GM18861 (cell line): ENCODE results near the gene CCDC33.

ENCODE experiments used
- ATAC-seq: cut with Tn5 transposase; IDR thresholded peaks from one replicate; pipeline ENCODE4 v1.9.1; 2021; ENCODE audit not compliant: unreplicated experiment

The CCDC33 gene

DNA sequence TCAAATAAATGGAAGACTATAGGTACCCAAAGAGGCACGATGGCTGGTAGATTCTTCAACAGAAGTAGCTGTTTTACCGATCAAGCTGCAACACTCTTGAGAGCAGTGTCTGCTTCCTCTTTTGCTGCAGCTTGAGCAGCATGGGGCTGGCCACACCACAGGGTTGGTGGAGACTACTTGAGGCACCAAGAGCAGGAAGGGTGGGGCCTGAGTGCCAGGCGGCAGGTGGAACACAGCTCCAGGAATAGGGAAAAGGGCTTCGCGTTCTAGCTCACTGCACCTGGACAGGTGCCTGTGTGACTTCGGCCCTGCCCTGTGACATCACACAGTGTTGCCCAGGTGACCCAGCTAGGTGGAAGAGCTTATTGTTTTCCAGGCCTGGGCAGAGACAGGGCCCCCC lies at the start of gene CCDC33:
TSS of gene CCDC33 (plus strand) at position 365 of the 400 bp plus-strand sequence. CDS start 394 bp downstream, outside the sequence.
- ATAC-seq = no peak

DNA sequence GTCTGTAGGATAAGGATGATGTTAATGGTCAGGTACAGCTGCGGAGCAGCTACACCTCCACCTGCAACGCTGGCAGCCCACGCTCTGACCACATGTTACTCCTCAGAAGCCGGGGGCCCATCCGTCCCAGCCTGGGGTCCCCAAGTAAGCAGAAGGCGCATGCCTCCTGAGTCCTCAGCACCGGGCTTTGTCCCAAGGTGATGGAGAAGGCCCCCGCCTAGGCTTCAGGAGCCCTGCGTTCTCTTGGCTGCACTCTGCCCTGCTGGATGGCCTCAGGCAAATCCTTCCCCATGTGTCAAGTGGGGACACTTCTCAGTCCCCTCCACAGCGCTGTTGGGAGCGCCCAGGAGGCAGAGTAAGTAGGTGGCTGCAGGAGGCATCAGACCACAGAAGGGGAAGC lies 47.9 kb upstream of the CCDC33 start:
- no peak for ATAC-seq

- ATAC-seq = no peak
These were observed 44.3 kb upstream of the CCDC33 start for GRCh38 chr15:74191798-74192197.

GRCh38 chr15:74192751-74193150 lies 43.4 kb upstream of the CCDC33 start:
- no peak for ATAC-seq

DNA sequence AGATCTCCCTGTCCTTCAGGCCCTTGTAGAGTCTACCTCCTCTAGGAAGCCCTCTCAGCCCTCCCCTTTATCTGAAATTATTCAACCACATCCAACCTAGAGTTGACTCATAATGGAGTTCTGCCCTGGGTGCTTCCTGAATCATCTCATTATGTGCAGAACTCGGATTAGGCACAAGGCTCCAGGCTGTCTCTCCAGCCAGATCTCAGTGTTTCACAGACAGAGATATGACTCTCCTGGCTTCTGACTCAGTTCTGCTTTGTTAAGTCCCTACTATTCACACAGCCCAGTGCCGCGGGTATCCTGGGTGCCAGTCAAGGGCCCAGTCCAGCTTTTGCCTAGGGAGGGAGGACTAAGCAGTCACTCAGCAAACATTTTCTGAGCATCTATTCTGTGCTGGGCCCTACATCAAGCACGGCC lies 42.8 kb upstream of the CCDC33 start:
- ATAC-seq = no peak

DNA sequence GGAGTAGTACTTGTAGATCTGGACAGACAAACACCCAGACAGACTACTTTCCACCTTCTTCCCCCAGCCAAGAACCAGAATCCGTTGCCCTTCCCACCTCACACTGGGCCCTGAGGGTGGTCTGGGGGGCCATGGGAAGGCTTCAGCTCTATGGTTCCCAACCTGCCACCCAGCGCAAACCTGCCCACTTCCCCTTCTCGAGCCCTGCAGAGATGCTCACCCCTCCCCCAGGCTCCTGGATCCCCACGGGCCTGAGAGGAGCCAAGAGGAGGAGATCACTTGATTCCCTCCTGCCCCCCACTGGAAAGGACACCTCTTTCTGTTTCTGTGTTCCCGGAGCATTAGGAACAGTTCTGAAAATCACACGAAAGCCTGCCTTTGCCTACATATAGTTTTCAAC lies 42.2 kb upstream of the CCDC33 start:
- ATAC-seq = no peak

DNA sequence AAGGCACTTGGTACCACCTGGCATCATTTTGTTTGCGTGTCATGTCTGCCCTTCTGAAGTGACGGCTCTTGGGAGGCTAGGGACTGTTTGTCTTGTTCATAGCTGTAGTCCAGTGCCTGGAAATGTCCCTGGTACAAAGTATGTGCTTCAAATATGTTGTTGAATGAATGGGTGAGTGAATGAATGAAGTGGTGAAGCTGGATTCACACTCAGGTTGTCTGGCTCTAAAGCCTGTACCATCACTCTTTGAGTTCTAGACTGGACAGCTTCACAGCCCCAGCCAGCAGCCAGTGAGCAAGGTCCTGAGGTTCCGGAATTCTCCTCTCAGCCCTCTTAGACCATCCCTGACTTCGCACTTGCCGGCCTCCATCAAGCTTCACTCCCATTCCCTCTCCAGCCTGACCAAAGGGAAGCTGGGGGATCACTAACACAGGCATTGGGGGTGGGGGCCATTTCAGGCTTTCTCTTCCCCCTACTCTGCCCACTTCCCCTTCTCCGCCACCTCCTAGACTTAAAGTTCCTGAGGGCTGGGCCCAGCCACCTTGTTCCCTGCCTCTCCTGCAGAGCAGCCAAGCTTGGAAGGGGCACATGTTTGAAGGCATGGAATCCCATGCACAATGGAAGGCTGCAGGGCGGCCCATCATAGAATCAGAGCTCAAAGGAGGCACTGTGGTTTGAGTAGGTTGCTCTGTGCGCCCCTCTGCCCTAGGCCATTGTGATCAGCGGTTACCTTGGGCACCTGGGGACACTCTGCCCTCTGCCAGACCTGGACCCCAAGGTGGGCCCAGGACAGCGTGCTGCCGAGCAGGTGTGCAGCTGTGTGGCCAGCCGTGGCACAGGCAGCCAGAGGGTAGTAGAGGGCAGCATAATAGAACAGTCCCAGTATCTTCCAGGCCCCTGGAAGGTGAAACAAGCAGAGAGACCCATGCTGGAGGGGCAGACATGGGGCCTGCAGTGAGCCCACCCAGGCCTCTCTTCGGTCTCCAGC lies 41.3 kb upstream of the CCDC33 start:
- no peak for ATAC-seq

DNA sequence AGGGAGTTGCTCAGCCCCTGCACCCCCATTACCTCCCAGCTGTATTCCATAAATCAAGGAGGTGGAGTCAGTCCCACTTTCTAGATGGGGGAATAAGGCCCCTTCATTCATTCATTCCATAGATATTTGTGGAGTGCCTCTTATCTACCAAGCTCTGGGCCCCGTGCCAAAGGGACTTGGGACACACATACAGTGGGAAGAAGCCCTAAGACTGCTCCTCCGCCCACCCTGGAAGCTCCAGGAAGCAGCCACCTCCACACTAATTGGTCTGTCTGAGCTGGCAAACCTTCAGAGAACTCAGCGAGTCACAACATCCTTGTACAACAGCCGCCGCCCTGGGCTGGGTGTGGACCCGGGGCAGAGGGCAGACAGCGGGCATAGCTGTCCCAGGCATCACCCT lies 40.0 kb upstream of the CCDC33 start:
- ATAC-seq = no peak

GRCh38 chr15:74197176-74197965 lies 38.8 kb upstream of the CCDC33 start:
- ATAC-seq = no peak

DNA sequence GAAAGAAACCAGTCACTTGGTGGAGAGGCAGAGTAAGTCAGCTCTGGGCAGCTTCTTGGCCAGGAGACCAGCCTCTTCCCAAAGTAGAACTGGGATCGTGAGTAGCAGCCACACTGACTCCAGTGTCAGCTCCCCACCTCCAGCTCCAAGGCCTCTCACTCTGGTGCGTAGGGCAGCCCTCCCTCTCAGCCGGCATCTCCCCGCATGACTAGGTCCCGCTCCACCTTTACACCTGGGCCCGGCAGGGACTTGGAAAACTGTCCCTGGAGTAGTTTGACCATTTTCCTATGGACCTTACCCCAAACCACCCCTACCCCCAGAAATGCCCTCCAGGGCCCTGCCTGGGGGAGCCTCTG lies 36.9 kb upstream of the CCDC33 start:
- ATAC-seq = no peak

DNA sequence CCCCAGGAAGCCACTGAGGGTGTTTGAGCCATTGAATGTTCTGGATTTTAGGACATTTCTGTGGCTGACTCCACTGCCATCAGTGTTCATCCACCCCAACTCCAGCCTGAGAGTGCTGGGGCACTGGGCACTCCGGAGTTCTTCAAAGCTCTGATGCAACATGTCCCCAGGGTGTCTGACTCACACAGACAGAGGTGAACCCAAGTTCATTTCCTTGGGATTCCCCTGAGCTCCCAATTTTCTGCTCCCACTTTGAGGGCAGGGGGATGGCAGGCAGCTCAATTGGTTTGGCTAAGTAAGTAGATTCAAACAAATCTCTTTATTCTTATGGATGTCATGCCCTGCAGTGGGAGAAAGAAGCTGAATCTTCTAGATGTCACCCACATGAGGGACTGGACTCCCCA lies 35.7 kb upstream of the CCDC33 start:
- ATAC-seq = no peak

DNA sequence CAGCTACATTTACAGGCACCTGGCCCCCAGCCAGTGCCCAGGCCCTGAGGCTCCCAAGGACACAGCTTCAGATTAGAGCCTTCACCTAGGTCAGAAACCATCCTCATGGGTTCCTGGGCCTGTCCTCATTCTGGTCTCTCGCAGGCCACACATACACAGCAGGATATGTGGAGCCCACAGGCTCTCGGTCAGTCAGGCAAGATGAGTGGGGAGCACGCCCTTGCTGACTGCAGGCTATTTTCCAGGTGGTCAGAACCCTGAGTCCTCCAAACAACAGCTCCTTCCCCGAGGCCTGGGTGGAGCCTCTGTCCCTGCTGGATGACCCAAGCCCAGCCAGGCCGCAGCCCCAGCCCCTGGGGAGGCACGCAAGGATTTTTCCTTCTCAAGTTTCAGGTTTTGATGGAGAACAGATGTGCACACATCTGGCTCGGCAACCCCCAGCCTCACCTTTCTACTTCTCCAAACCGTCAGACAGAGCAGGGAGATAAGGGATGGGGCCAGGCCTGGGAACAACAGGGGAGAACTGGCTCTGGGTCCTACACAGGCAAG lies 35.2 kb upstream of the CCDC33 start:
- ATAC-seq = no peak

- no peak for ATAC-seq
These were observed 34.3 kb upstream of the CCDC33 start for GRCh38 chr15:74201710-74202420.

DNA sequence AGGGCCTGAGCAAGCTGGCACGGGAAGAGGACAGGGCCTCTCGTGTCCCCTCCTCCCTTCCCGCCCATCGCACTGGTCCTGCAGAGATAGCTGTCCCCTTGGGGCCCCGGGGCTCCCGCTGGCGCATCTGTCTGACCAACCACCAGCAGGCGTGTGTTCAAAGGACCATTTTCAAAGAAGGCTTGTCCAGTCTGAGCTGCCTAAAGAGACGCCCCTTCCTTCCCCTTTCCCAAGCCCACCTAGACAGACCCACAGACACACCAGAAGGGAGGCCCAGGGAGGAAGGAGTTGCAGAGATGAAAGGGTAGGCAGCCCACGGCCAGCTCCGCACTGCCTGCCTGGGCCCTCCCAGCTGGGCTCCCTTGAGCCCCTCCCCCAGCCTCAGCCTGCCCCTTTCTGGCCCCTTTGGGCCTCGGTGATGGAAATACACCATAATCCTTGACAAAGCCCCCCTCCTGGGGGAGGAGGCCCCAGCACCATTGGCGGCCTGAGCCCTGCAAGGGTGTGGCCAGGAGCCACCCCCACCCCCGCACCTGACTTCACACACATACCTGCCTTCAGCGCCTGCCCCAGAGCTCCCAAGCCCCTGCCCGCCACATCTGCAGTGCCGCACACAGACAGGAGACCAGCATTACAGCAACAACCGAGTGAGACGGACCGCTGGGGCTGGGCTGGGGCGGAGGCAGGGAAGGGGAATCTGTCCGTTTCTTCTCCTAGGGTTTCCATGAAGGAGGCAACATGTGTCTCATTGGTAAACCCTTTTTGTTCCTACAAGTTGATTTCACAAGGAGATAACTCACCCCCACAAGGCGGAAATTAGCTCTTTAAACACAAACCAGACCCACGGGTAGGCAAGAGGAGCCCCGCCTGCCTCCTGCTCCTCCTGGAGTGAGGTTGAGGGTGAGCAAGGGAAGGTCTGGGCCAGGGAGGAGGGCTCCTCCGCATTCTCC lies 33.4 kb upstream of the CCDC33 start, which contains the start of gene STRA6:
TSS of gene STRA6 (minus strand) at position 336 of the 950 bp plus-strand sequence. CDS start 520 bp downstream, outside the sequence.
- no peak for ATAC-seq

- no peak for ATAC-seq
These were observed 32.2 kb upstream of the CCDC33 start for GRCh38 chr15:74203914-74204431.

DNA sequence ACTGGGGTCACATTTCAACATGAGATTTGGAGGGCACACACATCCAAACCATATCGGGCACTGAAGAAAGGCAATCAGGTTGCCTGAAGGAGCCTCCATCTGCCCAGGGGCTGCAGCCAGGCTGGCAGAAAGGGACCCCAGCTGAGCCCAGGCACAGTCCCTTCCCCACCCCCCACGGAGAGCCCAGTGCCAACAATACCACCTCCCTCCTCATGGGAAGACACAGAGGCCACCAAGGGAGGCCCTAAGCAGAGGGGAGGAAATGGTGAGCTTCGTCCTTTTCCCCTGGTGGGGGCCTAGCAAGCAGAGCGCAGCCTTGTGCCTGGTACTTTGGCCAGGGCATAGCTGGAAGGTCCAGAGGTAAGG lies 30.6 kb upstream of the CCDC33 start:
- ATAC-seq = no peak

- ATAC-seq = no peak
These were observed 29.3 kb upstream of the CCDC33 start for GRCh38 chr15:74206801-74207281.

DNA sequence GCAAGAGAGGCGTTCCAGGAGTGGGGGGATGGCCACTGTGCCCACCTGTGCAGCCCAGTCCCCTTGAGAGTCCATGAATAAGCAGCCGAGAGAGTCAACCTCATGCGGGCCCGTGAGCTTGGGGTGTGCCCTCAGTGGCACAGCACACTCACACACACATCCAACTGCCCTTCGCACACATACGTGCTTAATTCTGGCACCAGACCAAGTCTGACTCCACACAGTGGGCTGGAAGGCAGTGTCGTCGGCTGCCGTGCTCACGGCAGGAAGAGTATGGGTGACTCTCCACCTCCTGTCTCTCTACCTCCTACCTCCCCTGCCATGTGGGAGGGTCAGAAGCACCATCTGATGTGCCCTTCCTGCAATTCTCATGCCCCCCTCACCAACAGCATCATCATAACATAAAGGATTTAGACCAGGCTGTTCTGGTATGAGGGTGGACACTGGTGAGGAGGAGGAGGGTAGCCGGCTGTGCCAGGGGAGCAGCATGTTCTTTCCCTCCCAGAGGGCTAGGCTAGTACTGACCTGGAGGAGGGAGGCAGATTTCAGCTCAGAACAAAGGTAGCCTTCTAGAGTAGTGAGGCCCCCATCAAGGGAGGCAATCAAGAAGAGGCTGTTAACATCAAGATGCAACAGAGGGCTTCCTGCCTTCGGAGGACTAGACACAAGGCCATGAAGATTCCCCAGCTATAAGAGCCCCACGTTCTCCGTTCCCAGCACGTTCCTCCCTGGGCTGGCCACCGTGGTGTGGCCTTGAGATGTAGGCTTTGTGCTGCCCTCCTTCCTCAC lies 28.3 kb upstream of the CCDC33 start:
- no peak for ATAC-seq

DNA sequence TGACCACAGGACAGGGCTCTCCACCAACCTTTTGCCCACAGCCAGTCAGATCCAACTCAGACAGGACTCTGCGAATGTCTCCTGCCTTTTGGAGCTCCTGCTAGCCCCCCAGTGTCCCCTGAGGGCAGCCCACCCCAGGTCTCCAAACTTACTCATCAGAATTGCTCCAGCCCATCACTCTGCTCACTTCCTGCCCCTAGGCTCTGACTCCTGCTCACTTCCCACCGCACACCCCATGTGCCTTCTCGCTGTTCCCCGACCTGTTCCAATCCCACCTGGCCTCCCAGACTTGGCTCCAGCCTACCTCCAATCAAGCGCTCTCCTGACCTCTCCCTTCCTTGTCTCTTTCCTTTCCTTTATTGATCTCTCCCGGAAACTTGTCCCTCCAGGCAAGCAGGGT lies 27.6 kb upstream of the CCDC33 start:
- no peak for ATAC-seq
